H9 (cell line): Measurements from ENCODE around the gene BCLAF3. TPM values are rescaled to one million over a fixed set of nuclear protein-coding genes. Genes with fewer than 3 reads are reported as not detected.

Source experiments
- DNase-seq: peaks from one replicate; pipeline ENCODE4 v3.0.0-alpha.2; 2017
- H2AFZ ChIP-seq: one replicate; pipeline ENCODE4 v1.6.1; 2013; ENCODE audit warnings: mild to moderate bottlenecking, low read length, control low read depth, moderate library complexity
- H2AK5ac ChIP-seq: 2 replicates; pipeline ENCODE4 v1.6.1; 2013; ENCODE audit warnings: low read length, control low read depth, mixed read lengths; ENCODE audit not compliant: insufficient read length
- H2BK120ac ChIP-seq: one replicate; pipeline ENCODE4 v1.6.1; 2013; ENCODE audit warnings: low read depth, mild to moderate bottlenecking, low read length, control low read depth, inconsistent platforms; ENCODE audit not compliant: poor library complexity, severe bottlenecking
- H2BK12ac ChIP-seq: 2 replicates; pipeline ENCODE4 v1.6.1; 2013; ENCODE audit warnings: low read length, control low read depth, mixed read lengths, low read depth; ENCODE audit not compliant: insufficient read length
- H2BK15ac ChIP-seq: 2 replicates; pipeline ENCODE4 v1.6.1; 2013; ENCODE audit warnings: low read depth, low read length, control low read depth
- H2BK20ac ChIP-seq: one replicate; pipeline ENCODE4 v1.6.1; 2013; ENCODE audit warnings: low read depth, mild to moderate bottlenecking, low read length, control low read depth, inconsistent platforms; ENCODE audit not compliant: poor library complexity, severe bottlenecking
- H2BK5ac ChIP-seq: 2 replicates; pipeline ENCODE4 v1.6.1; 2013; ENCODE audit warnings: low read length, control low read depth, mixed read lengths; ENCODE audit not compliant: insufficient read length
- H3K14ac ChIP-seq: 2 replicates; pipeline ENCODE4 v1.6.1; 2013; ENCODE audit warnings: low read length, control low read depth; ENCODE audit not compliant: insufficient read depth
- H3K18ac ChIP-seq: 2 replicates; pipeline ENCODE4 v1.6.1; 2013; ENCODE audit warnings: low read depth, mild to moderate bottlenecking, mixed read lengths, low read length, control low read depth; ENCODE audit not compliant: insufficient read length
- H3K23ac ChIP-seq: 2 replicates; pipeline ENCODE4 v1.6.1; 2013; ENCODE audit warnings: low read length, control low read depth, mixed read lengths, low read depth; ENCODE audit not compliant: insufficient read length
- H3K23me2 ChIP-seq: 2 replicates; pipeline ENCODE4 v1.6.1; 2013; ENCODE audit warnings: low read depth, mild to moderate bottlenecking, mixed read lengths, low read length, control low read depth; ENCODE audit not compliant: insufficient read length, poor library complexity, severe bottlenecking
- H3K27ac ChIP-seq: 2 replicates; pipeline ENCODE4 v1.5.1; 2013; ENCODE audit warnings: low read length, control low read depth, mixed read lengths, low read depth; ENCODE audit not compliant: insufficient read length
- H3K27me3 ChIP-seq: 2 replicates; pipeline ENCODE4 v1.6.1; 2013; ENCODE audit warnings: low read length, control low read depth, inconsistent platforms; ENCODE audit not compliant: insufficient read depth
- H3K4ac ChIP-seq: 2 replicates; pipeline ENCODE4 v1.6.1; 2013; ENCODE audit warnings: low read depth, mild to moderate bottlenecking, control low read depth, inconsistent platforms, low read length, moderate library complexity
- H3K4me1 ChIP-seq: 2 replicates; pipeline ENCODE4 v1.6.1; 2013; ENCODE audit warnings: low read length, control low read depth, inconsistent platforms; ENCODE audit not compliant: insufficient read depth
- H3K4me2 ChIP-seq: 2 replicates; pipeline ENCODE4 v1.6.1; 2013; ENCODE audit warnings: low read length, control low read depth, mixed read lengths; ENCODE audit not compliant: insufficient read length, insufficient read depth
- H3K56ac ChIP-seq: 2 replicates; pipeline ENCODE4 v1.6.1; 2013; ENCODE audit warnings: low read depth, mild to moderate bottlenecking, mixed read lengths, low read length, control low read depth; ENCODE audit not compliant: insufficient read length
- H3K79me1 ChIP-seq: 2 replicates; pipeline ENCODE4 v1.6.1; 2013; ENCODE audit warnings: low read depth, mild to moderate bottlenecking, moderate library complexity, low read length, control low read depth, inconsistent platforms; ENCODE audit not compliant: insufficient read depth, poor library complexity, severe bottlenecking
- H3K79me2 ChIP-seq: 2 replicates; pipeline ENCODE4 v1.6.1; 2013; ENCODE audit warnings: low read length, control low read depth, inconsistent platforms; ENCODE audit not compliant: insufficient read depth
- H3K9ac ChIP-seq: 2 replicates; pipeline ENCODE4 v1.6.1; 2013; ENCODE audit warnings: low read length, control low read depth, mixed read lengths; ENCODE audit not compliant: insufficient read length; ENCODE audit errors: extremely low read depth
- H3K9me3 ChIP-seq: one replicate; pipeline ENCODE4 v1.6.1; 2013; ENCODE audit warnings: low read depth, low read length, inconsistent platforms; ENCODE audit not compliant: control insufficient read depth
- H3T11ph ChIP-seq: one replicate; pipeline ENCODE4 v1.6.1; 2013; ENCODE audit warnings: mild to moderate bottlenecking, low read length, control low read depth, inconsistent platforms
- H4K20me1 ChIP-seq: one replicate; pipeline ENCODE4 v1.6.1; 2013; ENCODE audit not compliant: control insufficient read depth, insufficient read length, insufficient read depth
- H4K5ac ChIP-seq: 2 replicates; pipeline ENCODE4 v1.6.1; 2013; ENCODE audit warnings: low read depth, mild to moderate bottlenecking, mixed read lengths, low read length, control low read depth; ENCODE audit not compliant: insufficient read length
- H4K8ac ChIP-seq: replicated peaks from 2 replicates; pipeline ENCODE4 v1.6.1; 2013; ENCODE audit warnings: low read length, control low read depth, mixed read lengths, low read depth; ENCODE audit not compliant: insufficient read length
- H4K91ac ChIP-seq: 2 replicates; pipeline ENCODE4 v1.6.1; 2013; ENCODE audit warnings: low read depth, mild to moderate bottlenecking, moderate library complexity, mixed read lengths, low read length, control low read depth; ENCODE audit not compliant: insufficient read length
- H3K27ac Mint-ChIP-seq, 3 experiments: 2 replicates in 2 of 3; 3 replicates in 1 of 3; pipeline ENCODE4 v1.8.0; 2020 to 2021; ENCODE audit warnings: mixed read lengths in 3 of 3, mild to moderate bottlenecking in 1 of 3, moderate library complexity in 1 of 3
- H3K27me3 Mint-ChIP-seq: 2 replicates; pipeline ENCODE4 v1.8.0; 2021; ENCODE audit warnings: low read depth, mild to moderate bottlenecking, moderate library complexity, mixed read lengths
- H3K36me3 Mint-ChIP-seq, 3 experiments: 2 replicates in 2 of 3; 3 replicates in 1 of 3; pipeline ENCODE4 v1.8.0; 2020 to 2021; ENCODE audit warnings: low read depth in 3 of 3, mixed read lengths in 3 of 3; ENCODE audit not compliant: insufficient read depth in 1 of 3
- H3K4me1 Mint-ChIP-seq, 2 experiments: 2 replicates each; pipeline ENCODE4 v1.8.0; 2020; ENCODE audit warnings: mixed read lengths in 2 of 2
- H3K4me3 Mint-ChIP-seq, 2 experiments: 2 replicates in 1 of 2; 3 replicates in 1 of 2; pipeline ENCODE4 v1.8.0; 2020 to 2021; ENCODE audit warnings: mild to moderate bottlenecking in 2 of 2, mixed read lengths in 2 of 2, moderate library complexity in 1 of 2
- H3K9me3 Mint-ChIP-seq, 2 experiments: 2 replicates in 1 of 2; 3 replicates in 1 of 2; pipeline ENCODE4 v1.8.0; 2020; ENCODE audit warnings: mild to moderate bottlenecking in 2 of 2, mixed read lengths in 2 of 2, moderate library complexity in 1 of 2
- WGBS: extraction: QIAGEN DNeasy Blood & Tissue Kit; methylation state at CpG from one replicate; pipeline ENCODE4 v1.1.7; 2013; ENCODE audit warnings: missing lambda C conversion rate, low lambda C conversion rate, mixed read lengths; ENCODE audit not compliant: insufficient read length; ENCODE audit errors: extremely low coverage; 5-methylcytosine and 5-hydroxymethylcytosine counted together
- total RNA-seq: library from RNA; stranded (reverse); gene quantifications from 2 replicates; pipeline ENCODE4 v1.2.1, GENCODE V29; 2021
- TF ChIP-seq, protein P1 (sequence below): fragments of 200-600 bp; sonication (generic); conservative IDR thresholded peaks from 3 replicates; pipeline ENCODE4 v1.8.0; 2021; ENCODE audit warnings: antibody characterized with exemption, mild to moderate bottlenecking

BCLAF3 gene
- total RNA-seq, 1 experiment from 2014 or later, result 7.9 TPM

DNA sequence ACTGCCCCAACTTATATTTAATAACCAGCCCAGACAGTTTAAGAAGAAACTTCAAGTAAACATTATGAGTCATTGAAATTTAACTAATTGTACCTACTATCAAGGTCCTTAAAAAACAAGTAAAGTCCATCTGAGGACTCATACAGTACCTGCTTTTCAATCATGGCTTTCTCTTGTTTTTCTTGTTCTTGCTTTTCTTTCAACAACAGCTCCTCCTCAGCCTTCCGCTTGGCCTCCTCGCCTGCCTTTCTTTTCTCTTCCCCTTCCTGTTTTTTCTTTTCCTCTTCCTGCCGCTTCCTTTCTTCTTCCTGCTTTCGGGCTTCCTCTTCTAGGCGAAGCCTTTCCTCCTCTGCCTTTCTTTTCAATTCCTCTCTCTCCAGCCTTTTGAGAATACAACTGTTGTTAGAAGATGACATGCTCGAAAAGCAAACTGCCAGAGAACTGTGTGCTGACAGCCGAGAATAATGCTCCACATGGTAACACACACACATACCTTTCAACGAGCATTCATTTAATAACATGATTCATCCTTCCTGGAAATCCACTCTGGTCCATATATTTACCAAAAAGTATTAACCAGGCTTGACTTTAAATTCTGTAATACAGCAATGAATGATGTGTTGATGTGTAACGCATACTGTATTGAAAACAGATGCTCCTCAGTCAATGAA is 25.2 kb upstream of the BCLAF3 start:
- Histone ChIP-seq H4K91ac (no peak overlapping the region), H4K5ac (no peak overlapping the region), H4K20me1 (no peaks in the 10 kb centered on the region), H3K79me1 (no peaks in the 10 kb centered on the region), H2BK12ac (no peak overlapping the region), H3K27me3 (no peaks in the 10 kb centered on the region), H3K23me2 (no peaks in the 10 kb centered on the region), H3K9ac (no peak overlapping the region), H4K8ac (no peak overlapping the region), H3K56ac (no peak overlapping the region), H3K23ac (no peak overlapping the region), H3K4ac (no peak overlapping the region), H3K79me2 (no peaks in the 10 kb centered on the region), H3K27ac (no peak overlapping the region), H3K14ac (no peak overlapping the region), H2BK120ac (no peak overlapping the region), H2BK20ac (no peak overlapping the region), H3K18ac (no peak overlapping the region), H2BK15ac (no peak overlapping the region), H3K9me3 (peaks cover 55% of the 10 kb centered on the region), H2AFZ (no peak overlapping the region), H2AK5ac (no peak overlapping the region), H3K4me2 (no peak overlapping the region), H3K4me1 (no peaks in the 10 kb centered on the region), H2BK5ac (no peak overlapping the region), H3T11ph (no peak overlapping the region)
- Mint-ChIP-seq H3K27ac (no peak overlapping the region), H3K4me1 (no peaks in the 10 kb centered on the region), H3K36me3 (peaks cover 0 to 9% (median 1%) of the 10 kb centered on the region in 3 experiments; a peak in 4 of 7 replicates), H3K9me3 (peaks cover 74 to 81% of the 10 kb centered on the region in 2 experiments), H3K27me3 (peaks cover 7% of the 10 kb centered on the region; the same call in 1 of the 2 replicates), H3K4me3 (no peak overlapping the region)
- TF ChIP-seq, protein P1, sequence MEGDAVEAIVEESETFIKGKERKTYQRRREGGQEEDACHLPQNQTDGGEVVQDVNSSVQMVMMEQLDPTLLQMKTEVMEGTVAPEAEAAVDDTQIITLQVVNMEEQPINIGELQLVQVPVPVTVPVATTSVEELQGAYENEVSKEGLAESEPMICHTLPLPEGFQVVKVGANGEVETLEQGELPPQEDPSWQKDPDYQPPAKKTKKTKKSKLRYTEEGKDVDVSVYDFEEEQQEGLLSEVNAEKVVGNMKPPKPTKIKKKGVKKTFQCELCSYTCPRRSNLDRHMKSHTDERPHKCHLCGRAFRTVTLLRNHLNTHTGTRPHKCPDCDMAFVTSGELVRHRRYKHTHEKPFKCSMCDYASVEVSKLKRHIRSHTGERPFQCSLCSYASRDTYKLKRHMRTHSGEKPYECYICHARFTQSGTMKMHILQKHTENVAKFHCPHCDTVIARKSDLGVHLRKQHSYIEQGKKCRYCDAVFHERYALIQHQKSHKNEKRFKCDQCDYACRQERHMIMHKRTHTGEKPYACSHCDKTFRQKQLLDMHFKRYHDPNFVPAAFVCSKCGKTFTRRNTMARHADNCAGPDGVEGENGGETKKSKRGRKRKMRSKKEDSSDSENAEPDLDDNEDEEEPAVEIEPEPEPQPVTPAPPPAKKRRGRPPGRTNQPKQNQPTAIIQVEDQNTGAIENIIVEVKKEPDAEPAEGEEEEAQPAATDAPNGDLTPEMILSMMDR, result no peak
- no CpG with 5 or more reads among the region's 9 CpGs for WGBS
- no peak for DNase-seq
